ENCODE data around the gene LRRN2. TPM values are rescaled to one million over a fixed set of nuclear protein-coding genes. Genes with fewer than 3 reads are reported as not detected.

Gene LRRN2
- total RNA-seq, result not detected in 2 replicates

DNA sequence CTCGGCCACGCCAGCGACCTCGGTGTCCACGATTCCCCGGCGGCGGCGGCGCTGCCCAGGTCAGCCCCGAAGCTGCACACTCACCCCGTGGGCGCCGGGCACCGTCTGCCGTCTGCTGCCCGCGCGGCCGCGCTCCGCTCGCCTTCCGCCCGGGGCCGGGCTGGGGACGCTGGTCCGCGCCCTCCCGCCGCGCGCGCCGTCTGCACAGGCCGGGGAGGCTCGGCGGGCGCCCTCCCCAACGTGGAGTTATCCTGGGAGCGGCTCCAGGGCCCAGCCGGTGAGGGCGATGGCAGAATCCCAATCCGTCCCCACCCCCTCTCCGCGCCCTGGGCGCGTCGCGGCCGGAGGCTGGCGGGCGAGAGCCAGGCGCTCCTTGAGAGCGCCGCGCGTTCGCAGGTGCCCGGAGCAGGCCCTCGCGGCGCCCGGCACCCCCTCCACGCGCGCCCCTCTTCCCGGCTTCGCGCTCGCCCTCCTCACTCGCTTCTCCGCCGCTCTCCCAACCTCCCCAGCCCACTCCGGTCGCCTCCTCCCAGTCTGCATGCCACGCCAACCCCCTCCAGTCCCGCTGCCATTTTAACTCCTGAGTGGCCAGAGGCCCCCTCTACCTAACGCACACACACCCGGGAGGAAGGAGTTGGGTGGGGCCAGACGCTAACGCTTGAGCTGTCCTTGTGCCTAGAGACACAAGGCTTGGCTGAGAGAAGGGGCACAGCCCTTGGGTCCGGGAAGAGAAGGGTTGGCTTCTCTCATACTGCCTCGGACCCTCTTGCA is at the start of gene LRRN2:
Gene LRRN2 (minus strand): TSS at position 503 of the 771 bp plus-strand sequence. CDS start 65,746 bp downstream, outside the sequence.

Other genes starting within 250 kb of the LRRN2 start
- 1.3 and 1.5 TPM in 2 replicates for gene PIK3C2B, start 190.9 kb downstream of the LRRN2 start, total RNA-seq
- gene MDM4, start 169.3 kb downstream of the LRRN2 start, total RNA-seq, result 5.9 and 8.4 TPM in 2 replicates
- 0.15 and 1.2 TPM in 2 replicates for gene NFASC, start 185.1 kb upstream of the LRRN2 start, total RNA-seq

Measured in bronchus fibroblast of lung (primary cell).